ENCODE results near the gene VAMP8.

DNA sequence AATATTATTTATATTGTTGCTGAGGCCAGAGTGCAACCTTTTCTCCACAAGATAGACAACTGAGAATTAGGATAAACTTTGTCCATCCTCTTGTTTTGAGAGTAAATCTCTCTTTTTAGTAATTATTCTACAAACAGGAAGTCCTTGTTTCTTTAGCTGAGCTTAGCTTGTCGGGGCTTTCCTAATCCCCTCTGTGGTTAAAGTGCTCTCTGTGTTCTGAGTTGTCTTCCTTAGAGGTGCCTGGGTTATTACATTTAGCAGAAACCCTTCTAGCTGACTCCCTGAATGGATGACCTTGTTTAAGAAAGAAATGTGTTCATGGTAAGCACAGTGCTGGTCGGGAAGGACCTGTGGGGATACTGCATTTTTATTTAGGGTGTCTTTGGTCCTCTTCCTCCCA lies 51.3 kb downstream of the VAMP8 start:
- TF ChIP-seq EZH2 (IDR thresholded peaks at IDR 0.05; ENCODE audit: insufficient read depth, poor library complexity, severe bottlenecking) (no peak), EZH2phosphoT487 (IDR thresholded peaks at IDR 0.05; ENCODE audit: insufficient read depth, low read depth) (no peak)

Measured in GM23248 (cell line).